CD4-positive, alpha-beta T cell treated with Interferon alpha-2 for 1 hour (primary cell): Measurements from ENCODE around the gene SPG11.
"Not testable (repeated sequence)": the region's sequence is repeated elsewhere in the genome, so short reads cannot be mapped to it uniquely, and the experiment has no call there.

Source experiments
- DNase-seq, 2 donors: peaks; one replicate each; pipeline ENCODE4 v3.0.0-alpha.2; 2020 to 2022

Gene SPG11, protein sequence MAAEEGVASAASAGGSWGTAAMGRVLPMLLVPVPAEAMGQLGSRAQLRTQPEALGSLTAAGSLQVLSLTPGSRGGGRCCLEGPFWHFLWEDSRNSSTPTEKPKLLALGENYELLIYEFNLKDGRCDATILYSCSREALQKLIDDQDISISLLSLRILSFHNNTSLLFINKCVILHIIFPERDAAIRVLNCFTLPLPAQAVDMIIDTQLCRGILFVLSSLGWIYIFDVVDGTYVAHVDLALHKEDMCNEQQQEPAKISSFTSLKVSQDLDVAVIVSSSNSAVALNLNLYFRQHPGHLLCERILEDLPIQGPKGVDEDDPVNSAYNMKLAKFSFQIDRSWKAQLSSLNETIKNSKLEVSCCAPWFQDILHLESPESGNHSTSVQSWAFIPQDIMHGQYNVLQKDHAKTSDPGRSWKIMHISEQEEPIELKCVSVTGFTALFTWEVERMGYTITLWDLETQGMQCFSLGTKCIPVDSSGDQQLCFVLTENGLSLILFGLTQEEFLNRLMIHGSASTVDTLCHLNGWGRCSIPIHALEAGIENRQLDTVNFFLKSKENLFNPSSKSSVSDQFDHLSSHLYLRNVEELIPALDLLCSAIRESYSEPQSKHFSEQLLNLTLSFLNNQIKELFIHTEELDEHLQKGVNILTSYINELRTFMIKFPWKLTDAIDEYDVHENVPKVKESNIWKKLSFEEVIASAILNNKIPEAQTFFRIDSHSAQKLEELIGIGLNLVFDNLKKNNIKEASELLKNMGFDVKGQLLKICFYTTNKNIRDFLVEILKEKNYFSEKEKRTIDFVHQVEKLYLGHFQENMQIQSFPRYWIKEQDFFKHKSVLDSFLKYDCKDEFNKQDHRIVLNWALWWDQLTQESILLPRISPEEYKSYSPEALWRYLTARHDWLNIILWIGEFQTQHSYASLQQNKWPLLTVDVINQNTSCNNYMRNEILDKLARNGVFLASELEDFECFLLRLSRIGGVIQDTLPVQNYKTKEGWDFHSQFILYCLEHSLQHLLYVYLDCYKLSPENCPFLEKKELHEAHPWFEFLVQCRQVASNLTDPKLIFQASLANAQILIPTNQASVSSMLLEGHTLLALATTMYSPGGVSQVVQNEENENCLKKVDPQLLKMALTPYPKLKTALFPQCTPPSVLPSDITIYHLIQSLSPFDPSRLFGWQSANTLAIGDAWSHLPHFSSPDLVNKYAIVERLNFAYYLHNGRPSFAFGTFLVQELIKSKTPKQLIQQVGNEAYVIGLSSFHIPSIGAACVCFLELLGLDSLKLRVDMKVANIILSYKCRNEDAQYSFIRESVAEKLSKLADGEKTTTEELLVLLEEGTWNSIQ (N-terminal part only)

DNA sequence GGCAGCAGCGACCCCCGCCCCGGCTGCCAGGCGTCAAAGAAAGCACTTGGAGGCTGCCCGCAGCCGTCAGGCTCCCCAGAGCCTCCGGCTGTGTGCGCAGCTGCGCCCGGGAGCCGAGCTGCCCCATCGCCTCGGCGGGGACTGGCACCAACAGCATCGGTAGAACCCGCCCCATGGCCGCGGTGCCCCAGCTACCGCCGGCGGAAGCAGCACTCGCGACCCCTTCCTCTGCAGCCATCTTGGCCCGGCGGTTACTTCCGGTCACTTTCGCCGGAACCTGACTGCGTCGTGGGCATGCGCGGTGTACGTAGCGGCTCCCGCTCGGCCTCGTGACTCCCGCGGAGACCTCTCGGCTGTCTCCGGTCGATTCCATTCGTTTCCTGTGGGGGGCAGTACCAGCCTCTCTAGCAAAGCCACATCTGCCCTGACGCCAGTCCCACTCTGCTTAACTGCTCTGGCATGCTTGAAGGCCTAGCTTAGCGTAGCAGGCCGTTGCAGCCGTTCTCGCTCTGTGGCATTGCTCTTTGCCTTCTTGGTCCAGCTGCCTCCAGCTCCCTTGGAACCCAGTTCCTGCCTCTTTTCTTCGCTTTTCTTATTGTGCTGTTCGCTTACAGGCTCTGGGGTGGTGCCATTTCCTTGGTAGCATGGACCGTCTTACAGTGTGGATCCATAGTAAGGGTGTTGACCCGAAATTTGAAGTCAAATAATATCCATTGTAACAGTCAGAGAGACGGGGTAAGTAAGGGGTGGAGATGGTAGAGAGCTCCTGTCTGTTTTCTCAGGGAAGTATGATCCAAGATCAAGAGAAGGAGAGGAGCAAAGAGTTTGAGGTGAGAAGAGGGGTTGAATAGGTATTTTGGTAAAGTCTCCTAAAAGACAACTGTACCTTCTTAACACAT lies at the start of gene SPG11:
Gene SPG11, minus strand, starts transcription at position 253 of the 899 bp plus-strand sequence. Its CDS starts 15 bp downstream, at position 238.
- peak; percentile 99 for DNase-seq

DNA sequence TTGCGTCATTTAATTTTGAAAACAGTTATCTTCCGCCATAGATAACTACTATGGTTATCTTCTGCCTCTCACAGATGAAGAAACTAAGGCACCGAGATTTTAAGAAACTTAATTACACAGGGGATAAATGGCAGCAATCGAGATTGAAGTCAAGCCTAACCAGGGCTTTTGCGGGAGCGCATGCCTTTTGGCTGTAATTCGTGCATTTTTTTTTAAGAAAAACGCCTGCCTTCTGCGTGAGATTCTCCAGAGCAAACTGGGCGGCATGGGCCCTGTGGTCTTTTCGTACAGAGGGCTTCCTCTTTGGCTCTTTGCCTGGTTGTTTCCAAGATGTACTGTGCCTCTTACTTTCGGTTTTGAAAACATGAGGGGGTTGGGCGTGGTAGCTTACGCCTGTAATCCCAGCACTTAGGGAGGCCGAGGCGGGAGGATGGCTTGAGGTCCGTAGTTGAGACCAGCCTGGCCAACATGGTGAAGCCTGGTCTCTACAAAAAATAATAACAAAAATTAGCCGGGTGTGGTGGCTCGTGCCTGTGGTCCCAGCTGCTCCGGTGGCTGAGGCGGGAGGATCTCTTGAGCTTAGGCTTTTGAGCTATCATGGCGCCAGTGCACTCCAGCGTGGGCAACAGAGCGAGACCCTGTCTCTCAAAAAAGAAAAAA lies 49.0 kb upstream of the SPG11 start:
- DNase-seq, result peak; percentile 76 to 87

DNA sequence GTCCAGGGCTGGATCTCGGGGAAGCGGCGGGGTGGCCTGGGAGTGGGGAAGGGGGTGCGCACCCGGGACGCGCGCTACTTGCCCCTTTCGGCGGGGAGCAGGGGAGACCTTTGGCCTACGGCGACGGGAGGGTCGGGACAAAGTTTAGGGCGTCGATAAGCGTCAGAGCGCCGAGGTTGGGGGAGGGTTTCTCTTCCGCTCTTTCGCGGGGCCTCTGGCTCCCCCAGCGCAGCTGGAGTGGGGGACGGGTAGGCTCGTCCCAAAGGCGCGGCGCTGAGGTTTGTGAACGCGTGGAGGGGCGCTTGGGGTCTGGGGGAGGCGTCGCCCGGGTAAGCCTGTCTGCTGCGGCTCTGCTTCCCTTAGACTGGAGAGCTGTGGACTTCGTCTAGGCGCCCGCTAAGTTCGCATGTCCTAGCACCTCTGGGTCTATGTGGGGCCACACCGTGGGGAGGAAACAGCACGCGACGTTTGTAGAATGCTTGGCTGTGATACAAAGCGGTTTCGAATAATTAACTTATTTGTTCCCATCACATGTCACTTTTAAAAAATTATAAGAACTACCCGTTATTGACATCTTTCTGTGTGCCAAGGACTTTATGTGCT lies 48.4 kb upstream of the SPG11 start:
- peak; percentile 73 to 79 for DNase-seq

DNA sequence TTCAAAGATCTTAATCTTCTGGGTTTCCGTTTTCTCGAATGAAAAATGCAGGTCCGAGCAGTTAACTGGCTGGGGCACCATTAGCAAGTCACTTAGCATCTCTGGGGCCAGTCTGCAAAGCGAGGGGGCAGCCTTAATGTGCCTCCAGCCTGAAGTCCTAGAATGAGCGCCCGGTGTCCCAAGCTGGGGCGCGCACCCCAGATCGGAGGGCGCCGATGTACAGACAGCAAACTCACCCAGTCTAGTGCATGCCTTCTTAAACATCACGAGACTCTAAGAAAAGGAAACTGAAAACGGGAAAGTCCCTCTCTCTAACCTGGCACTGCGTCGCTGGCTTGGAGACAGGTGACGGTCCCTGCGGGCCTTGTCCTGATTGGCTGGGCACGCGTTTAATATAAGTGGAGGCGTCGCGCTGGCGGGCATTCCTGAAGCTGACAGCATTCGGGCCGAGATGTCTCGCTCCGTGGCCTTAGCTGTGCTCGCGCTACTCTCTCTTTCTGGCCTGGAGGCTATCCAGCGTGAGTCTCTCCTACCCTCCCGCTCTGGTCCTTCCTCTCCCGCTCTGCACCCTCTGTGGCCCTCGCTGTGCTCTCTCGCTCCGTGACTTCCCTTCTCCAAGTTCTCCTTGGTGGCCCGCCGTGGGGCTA lies 47.8 kb upstream of the SPG11 start, which contains the start of the genes B2M and PATL2:
Gene B2M, plus strand, starts transcription at position 422 of the 647 bp plus-strand sequence. Its CDS starts 30 bp downstream, at position 452.
Gene PATL2, minus strand, starts transcription at position 228 of the 647 bp plus-strand sequence. CDS start 34,833 bp downstream, outside the sequence.
- peak; percentile 96 to 98 for DNase-seq

DNA sequence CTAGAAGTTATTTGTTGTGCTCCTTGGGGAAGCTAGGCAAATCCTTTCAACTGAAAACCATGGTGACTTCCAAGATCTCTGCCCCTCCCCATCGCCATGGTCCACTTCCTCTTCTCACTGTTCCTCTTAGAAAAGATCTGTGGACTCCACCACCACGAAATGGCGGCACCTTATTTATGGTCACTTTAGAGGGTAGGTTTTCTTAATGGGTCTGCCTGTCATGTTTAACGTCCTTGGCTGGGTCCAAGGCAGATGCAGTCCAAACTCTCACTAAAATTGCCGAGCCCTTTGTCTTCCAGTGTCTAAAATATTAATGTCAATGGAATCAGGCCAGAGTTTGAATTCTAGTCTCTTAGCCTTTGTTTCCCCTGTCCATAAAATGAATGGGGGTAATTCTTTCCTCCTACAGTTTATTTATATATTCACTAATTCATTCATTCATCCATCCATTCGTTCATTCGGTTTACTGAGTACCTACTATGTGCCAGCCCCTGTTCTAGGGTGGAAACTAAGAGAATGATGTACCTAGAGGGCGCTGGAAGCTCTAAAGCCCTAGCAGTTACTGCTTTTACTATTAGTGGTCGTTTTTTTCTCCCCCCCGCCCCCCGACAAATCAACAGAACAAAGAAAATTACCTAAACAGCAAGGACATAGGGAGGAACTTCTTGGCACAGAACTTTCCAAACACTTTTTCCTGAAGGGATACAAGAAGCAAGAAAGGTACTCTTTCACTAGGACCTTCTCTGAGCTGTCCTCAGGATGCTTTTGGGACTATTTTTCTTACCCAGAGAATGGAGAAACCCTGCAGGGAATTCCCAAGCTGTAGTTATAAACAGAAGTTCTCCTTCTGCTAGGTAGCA lies 47.0 kb upstream of the SPG11 start:
- peak; percentile 82 to 84 for DNase-seq

DNA sequence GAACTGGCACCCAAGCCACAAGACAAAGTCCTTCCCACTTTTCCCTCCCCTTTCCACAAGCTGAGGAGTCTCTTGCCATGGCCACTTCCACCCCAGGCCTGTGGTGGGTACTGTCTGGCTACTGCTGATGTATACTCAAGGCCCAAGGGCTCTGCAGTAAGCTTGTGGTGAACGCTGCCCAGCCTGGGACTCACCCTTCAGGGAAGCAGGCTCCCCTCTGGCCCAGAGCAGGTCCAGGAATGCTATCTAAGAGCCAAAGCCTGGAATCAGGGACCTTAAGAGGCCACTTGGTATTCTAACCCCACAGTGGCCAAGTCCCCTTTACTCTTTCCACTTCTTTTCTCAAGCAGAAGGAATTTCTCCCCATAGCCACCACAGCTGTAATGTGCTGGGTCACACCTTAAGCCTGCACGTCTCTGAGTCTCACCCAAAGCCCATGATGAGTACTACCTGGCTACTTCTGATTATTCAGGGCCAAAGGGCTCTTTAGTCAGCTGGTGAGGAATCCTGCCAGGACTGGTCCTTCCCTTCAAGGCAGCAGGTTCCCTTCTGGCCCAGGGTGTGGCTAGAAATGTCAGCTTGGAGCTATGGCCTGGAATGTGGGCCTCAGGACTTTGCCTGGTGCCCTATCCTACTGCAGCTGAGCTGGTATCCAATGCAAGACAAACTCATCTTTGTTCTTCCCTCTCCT lies 43.6 kb upstream of the SPG11 start:
- DNase-seq, result no peak

DNA sequence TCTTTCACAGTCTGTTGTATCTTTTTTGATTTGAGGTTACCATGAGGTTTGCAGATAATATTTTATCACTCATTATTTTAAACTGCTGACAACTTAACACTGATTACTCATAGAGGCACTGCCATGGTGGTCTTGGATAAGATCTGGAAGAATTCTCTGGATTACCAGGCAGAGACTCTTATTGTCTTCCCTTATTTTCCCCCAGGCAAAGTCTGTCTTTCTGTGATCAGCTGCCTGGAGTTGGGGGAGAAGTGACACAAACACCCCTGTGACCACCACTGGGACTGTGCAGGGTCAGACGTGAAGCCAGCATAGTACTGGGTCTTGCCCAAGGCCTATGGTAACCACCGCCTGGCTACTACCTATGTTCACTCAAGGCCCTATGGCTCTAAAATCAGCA lies 42.9 kb upstream of the SPG11 start:
- DNase-seq, result no peak

DNA sequence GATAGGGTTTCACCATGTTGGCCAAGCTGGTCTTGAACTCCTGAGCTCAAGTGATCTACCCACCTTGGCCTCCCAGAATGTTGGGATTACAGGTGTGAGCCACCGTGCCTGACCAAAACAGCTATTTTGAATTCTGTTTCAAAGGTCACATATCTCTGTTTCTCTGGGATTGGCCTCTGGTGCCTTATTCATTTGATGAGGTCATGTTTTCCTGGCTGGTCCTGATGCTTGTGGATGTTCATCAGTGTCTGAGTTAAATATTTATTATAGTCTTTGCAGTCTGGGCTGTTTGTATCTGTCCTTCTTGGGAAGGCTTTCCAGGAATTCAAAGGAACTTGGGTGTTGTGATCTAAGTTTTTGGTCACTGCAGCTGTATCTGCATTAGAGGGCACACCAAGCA lies 42.5 kb upstream of the SPG11 start:
- no peak for DNase-seq

DNA sequence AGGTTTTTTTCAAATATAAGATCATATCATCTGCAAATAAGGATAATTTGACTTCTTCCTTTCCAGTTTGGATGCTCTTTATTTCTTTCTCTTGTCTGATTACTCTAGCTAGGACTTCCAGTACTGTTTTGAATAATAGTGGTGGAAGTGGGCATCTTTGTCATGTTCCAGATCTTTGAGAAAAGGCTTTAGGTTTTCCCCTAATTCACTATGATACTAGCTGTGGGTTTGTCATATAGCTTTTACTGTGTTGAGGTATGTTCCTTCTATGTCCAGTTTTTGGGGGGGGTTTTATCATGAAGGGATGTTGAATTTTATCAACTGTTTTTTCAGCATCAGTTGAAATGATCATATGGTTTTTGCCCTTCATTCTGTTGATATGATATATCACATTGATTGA lies 37.2 kb upstream of the SPG11 start:
- DNase-seq, result not testable (repeated sequence)

DNA sequence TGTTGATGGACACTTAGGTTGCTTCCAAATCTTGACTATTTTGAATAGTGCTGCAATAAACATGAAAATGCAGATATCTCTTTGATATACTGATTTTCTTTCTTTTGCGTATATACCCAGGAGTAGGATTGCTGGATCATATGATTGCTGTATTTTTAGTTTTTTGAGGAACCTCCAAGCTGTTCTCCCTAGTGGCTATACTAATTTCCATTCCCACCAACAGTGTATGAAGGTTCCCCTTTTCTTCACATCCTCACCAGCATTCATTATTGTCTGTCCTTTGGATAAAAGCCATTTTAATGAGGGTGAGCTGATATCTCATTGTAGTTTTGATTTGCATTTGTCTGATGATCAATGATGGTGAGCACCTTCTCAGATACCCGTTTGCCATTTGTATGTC lies 35.2 kb upstream of the SPG11 start:
- no peak for DNase-seq

DNA sequence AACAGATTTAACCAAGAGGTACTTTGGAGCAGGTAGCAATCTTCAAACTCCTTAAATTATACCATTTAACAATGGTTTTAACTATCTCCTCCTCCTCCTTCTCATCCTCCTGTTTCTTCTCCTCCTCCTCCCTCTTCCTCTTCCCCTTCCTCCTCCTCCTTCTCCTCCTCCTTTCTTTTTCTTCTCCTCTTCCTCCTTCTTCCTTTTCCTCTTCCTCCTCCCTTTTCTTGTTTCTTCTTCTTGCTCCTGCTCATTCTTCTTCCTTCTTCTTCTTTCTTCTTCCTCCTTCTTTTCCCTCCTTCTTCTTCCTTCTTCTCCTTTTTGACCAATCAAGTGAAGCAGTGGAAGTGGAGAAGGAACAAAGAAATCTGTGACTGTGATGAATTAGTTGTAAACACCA lies 33.6 kb upstream of the SPG11 start:
- DNase-seq, result no peak

DNA sequence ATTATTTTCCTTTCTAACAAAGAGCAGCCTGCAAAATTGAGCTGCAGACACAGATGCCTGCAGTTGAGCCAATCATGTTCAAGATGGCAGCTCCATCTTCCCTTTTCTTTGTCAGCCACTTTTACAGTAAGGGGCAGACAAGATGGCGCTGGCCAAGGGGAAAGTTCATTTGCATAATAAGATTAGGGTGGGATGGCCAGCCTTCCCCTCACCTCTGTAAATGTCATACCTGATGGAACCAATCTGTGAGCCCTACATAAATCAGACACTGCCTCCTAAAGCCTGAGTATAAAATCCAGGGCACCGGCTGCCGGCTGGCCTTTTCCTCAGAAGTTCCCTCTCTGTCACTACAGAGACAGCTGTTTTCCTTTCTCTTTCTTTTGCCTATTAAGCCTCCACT lies 31.8 kb upstream of the SPG11 start:
- no peak for DNase-seq

DNA sequence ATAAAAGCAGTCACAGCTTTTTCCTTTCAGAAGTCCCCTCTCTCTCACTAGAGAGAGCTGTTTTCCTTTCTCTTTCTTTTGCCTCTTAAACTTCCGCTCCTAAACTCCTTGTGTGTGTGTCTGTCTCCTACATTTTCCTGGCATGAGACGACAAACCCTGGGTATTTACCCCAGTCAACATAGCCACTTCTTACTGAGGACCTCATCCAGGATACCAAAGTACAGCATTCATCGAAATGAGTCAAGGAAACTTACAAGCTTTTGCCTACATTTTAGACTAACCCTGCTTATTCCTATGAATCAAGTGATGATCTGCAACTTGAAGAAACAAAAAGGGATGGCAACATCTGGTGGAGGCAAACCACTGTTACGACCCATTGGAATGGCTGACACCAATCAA lies 31.0 kb upstream of the SPG11 start:
- DNase-seq, result no peak

DNA sequence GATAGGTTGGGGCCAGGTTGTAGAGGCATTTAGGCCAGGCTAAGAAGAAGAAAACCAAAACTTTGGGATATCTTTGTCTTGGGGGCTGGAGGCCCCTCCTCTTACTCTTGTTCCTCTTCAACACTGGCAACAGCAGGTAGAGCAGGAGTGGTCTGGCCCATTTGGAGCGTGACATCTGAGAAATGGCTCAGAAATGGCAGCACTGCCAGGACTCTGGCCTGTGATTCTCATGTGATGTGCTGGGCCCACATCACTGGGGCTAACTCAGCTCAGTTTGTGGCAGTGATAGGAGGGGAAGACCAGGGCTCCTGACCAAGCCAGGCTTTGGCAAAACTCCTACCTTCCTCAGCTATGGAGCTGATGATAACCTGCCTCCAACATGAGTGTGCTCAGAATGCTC lies 29.2 kb upstream of the SPG11 start:
- DNase-seq, result no peak

DNA sequence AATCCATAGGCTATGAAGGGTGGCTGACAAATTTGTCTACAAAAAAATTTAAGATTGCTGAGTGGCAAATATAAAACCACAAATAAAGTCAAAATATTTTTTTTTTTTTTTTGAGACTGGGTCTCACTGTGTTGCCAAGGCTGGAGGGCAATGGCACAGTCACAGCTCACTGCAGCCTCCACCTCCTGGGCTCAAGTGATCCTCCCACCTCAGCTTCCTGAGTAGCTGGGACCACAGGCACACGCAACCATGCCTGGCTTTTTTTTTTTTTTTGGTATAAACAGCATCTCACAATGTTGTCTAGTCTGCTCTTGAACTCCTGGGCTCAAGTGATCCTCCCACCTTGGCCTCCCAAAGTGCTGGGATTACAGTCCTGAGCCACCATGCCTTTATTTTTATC lies 26.8 kb upstream of the SPG11 start:
- DNase-seq, result peak in 1 of 2 donors; percentile 55

DNA sequence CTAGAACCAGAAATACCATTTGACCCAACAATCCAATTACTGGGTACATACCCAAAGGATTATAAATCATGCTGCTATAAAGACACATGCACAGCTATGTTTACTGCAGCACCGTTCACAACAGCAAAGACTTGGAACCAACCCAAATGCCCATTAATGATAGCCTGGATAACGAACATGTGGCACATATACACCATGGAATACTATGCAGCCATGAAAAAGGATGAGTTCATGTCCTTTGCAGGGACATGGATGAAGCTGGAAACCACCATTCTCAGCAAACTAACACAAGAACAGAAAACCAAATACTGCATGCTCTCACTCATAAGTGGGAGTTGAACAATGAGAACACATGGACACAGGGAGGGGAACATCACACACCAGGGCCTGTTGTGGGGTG lies 25.9 kb upstream of the SPG11 start:
- DNase-seq, result not testable (repeated sequence)

DNA sequence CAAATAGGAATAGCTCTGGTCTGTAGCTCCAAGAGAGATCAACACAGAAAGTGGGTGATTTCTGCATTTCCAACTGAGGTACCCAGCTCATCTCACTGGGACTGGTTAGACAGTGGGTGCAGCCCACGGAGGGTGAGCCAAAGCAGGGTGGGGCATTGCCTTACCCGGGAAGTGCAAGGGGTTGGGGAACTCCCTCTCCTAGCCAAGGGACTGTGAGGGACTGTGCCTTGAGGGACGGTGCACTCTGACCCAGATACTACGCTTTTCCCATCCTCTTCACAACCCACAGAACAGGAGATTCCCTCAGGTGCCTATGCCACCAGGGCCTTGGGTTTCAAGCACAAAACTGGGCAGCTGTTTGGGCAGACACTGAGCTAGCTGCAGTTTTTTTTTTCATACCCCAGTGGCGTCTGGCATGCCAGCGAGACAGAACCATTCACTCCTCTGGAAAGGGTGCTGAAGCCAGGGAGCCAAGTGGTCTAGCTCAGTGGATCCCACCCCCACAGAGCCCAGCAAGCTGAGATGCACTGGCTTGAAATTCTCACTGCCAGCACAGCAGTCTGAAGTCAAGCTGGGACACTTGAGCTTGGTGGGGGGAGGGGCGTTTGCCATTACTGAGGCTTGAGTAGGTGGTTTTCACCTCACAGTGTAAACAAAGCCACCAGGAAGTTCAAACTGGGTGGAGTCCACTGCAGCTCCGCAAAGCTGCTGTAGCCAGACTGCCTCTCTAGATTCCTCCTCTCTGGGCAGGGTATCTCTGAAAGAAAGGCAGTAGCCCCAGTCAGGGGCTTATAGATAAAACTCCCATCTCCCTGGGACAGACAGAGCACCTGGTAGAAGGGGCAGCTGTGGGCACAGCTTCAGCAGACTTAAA lies 19.6 kb upstream of the SPG11 start:
- peak; percentile 84 to 88 for DNase-seq
